ENCODE results near the gene SACS. TPM values are rescaled to one million over a fixed set of nuclear protein-coding genes. Genes with fewer than 3 reads are reported as not detected.
"Not testable (repeated sequence)": the region's sequence is repeated elsewhere in the genome, so short reads cannot be mapped to it uniquely, and the experiment has no call there.

SACS gene
- total RNA-seq, 2 donors from 2014 or later, result 32.6 to 61.2 TPM

DNA sequence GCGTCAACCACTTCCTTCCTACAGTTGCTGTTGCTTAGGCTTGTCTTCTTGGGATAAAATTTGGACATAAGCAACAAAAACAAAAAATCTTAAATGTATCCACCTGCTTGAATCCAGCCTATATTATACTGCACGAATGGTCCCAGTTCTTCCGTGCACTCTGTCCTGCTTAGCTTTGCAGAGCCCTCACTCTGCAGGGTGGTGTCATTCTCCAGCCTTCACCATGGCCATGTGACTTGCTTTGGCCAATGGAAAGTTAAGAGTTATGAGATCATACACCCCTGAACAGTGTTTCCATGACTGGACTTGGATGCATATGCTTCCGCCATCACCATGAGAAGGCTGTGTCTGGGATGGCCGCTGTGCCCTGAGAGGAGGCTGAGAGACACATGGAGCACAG is 27.4 kb upstream of the SACS start:
- intact Hi-C loops (cut with DNase I), result loop anchor here in 1 of 2 donors (5.0 kb wide), 1 partner anchor 726 kb away; no protein-coding TSS in a partner anchor
- DNase-seq (ENCODE audit: low spot score), result no peak

DNA sequence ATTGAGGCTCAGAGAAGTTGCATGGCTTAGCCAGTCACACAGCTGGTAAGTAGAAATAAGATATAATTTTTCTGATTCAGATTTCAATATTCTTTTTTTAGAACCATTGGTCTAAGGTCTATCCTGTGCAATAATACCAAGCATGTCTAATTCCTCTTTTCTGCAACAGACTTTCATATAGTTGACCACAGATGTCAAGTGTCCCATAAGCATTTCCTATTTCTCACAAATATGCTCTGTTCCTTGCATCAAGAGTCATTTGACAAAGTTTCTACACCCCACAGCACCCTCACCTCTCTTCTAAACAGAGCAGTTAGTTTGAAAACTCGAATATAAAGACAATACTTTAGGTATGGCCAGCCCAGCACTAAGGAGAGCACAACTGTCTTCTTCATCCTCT is 26.8 kb upstream of the SACS start:
- intact Hi-C loops (cut with DNase I), result loop anchor here in 1 of 2 donors (5.0 kb wide), 1 partner anchor 727 kb away; no protein-coding TSS in a partner anchor
- DNase-seq (ENCODE audit: low spot score), result no peak

DNA sequence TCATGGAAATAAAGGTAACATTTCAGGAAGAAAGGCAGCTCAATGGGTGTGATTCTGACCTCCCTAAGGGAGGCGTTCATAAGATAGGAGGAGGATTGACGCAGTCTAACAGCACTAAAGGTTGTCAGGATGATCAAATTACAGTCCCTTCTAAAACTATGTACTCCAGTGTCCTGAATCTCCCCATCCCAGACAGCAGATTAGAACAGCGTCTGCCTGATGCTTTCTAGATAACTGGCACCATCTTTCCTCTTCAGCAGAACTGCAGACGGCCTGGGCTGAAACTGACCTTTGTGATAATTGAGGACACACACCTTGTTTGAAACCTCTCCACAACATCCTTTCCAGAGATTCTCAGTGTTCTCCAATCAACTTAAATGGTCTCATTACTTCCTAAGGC is 25.5 kb upstream of the SACS start:
- DNase-seq (ENCODE audit: low spot score), result no peak
- intact Hi-C loops (cut with DNase I), result no loop called here

DNA sequence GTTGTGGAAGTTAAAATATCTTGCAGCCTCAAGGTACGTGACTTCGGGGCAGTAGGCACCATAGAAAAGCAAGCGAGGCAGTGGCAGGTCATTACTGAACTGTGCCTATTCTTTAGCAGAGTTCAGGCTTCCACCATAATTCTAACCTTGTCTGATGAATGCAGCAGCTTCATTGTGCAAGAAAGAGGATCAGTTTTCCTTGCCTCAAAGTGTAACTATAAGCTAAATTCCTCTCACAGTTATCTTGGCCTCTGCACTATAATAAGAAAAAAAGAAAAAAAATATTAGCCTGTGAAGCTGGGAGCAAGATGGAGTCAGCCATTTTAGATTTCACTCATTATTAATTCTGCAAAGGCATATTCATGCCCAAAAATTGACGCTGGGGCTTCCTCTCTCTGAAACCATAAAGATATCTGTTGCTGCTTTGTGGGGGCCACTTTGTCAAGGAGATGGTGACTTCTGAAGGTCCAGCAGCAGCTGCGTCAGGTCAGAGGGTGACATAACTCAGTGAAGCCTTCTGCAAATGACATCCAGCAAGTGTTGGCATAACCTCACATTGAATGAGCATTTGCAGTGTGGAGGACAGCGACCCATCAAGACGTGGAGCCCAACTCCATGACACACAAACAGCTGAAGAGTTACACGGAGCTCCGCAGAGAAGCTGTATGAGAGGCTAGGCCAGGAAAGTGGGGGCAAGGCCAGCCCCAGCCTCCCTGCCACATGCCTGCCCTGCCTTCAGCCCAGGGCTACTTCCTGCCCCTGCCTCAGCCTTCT is 23.1 kb upstream of the SACS start:
- intact Hi-C loops (cut with DNase I), result no loop called here
- DNase-seq (ENCODE audit: low spot score), result no peak

DNA sequence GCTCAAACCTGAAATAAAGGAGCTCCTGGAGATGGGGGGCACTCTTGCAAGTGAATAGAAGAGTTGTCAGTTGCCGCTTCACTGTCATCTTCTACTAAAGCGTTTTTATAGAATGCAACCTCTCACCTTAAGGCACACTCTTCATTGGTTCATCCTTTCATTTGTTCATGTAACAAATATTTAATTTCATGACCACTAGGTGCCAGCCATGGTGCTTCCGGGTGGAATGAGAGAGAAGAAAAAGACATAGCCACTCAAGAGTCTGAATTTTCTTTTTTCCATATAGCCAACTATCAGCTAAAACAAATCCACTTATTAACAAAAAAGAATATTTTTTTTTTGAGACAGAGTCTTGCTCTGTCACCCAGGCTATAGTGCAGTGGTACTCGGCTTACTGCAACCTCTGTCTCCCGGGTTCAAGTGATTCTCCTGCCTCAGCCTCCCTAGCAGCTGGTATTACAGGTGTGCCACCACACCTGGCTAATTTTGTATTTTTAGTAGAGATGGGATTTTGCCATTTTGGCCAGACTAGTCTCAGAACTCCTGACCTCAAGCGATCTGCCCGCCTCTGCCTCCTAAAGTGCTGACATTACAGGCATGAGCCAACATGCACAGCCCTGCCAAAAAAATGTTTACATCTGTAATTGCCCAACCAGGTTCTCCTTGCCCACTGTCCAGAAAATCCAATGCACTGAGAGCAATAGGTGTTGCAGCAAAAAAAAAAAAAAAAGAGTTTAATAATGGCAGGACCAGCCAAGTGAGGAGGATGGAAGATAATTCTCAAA is 22.1 kb upstream of the SACS start:
- intact Hi-C loops (cut with DNase I), result no loop called here
- DNase-seq (ENCODE audit: low spot score), result no peak

DNA sequence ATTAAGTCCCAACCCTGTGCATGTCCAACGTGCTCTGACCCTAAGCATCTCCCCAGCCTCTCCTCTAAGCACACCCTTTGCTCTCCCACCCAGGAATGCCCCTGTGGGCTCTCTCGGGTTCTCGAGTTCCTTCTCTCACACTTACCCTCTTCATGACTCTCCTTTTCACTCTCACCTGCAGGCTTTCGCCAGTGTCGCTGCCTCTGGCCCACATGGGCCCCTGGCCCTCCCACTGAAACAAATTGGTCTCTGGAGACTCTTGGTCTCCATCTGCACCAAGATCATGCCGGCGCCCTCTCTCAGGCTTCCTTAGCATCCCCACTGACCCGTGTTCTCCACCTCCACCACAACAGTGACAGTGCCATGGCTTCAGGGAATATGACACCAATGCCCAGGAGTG is 19.6 kb upstream of the SACS start:
- intact Hi-C loops (cut with DNase I), result no loop called here
- no peak for DNase-seq (ENCODE audit: low spot score)

DNA sequence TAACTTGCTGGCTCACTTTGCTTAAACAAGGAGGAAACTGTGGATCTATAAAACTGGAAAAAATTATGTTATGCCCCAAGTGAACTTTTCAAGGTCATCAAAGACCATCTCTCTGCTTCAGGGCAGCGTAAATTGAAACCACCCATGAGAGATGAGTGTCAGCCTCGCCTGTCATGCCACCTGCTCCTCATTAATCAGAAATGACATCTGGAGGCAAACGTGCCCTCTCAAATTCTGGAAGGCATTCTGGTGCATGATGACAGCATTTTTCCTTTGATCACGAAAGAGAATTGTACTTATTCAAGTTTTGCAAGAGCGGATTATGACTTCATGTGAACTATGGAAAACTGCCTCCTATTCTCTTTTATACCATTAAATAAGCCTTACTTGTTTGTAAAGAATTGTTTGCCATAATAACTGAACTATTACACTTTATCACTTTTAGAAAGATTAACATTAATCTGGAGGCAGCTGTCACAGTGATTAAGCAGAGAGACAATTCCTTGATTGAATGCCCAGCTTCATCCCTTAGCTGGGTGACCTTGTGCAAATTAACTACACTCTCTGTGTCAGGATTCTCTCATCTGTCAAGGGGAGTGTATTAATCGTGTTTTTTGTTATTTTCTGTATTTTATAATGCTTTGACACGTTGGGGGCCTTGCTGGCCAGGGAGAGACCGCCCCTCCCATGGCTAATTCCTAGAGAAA is 17.0 kb upstream of the SACS start:
- intact Hi-C loops (cut with DNase I), result no loop called here
- DNase-seq (ENCODE audit: low spot score), result no peak

DNA sequence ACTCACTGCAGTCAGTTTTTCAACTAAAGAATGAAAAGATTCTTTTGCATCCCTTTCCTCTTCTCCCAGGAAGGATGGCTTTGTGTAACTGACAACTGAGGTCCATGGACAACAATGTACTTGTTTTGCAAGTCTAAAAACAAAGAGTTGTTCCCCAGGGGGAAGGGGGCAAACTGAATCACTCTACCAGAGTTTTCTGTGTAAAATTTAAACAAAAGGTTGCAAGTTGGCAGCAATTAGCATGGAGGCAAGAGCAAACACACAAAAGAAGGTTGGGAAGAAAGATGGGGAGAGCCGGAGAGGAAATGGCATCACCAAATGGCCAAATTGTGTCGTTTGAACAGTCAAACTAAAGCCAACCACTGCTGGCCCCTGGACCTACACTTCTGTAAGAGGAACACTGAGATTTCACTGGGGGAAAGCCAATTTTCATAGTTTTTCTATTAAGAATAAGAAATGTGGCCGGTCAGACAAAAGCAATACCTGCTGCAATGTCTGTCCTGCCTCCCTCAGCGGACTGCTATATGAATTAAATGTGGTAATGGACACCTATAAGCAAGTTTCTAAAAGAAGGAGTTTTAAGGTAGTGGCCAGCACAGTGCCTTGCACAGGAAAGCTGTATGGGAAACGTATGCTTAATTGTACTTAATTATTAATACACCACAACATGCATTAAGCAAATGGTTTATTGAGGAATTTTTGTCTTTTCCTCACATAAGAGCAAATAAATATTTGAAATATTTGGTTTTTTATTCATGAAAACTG is 16.1 kb upstream of the SACS start:
- intact Hi-C loops (cut with DNase I), result no loop called here
- no peak for DNase-seq (ENCODE audit: low spot score)

DNA sequence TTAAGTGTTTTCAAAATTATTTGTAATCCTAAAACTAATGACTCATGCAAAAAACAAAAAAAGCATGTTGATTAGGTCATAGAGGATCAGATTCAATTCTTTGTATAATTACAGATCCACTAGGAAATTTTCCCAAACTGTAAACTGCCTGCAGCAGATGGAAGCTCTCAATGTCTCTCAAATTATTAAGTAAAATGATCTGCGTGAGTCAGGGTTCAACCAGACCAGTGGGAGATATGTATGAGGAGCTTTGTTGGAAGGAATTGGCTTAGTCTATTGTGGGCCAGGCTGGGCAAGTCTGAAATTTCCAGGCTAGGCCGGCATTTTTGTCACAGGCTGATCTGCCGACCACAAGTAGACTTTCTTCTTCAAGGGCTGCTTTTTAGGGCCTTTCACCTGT is 14.4 kb upstream of the SACS start:
- DNase-seq (ENCODE audit: low spot score), result no peak
- intact Hi-C loops (cut with DNase I), result no loop called here

DNA sequence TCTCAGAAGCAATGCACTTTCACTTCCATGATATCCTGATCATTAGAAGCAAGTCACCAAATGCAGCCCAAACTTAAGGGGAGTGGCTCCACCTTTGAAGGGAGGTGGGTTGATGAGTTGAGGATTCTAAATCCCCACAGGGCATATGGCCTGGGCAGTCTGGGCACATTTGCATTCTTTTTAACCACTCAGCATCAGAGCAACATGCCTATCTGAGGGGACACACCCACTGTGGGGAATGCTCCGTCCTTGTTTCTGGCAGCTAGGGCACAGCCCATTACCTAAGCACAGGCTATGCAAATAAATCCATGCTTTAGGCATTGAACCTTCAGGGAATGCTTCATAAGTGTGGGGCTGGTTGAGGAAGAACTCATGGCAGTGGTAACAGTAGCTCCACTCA is 12.3 kb upstream of the SACS start:
- intact Hi-C loops (cut with DNase I), result no loop called here
- DNase-seq (ENCODE audit: low spot score), result no peak

DNA sequence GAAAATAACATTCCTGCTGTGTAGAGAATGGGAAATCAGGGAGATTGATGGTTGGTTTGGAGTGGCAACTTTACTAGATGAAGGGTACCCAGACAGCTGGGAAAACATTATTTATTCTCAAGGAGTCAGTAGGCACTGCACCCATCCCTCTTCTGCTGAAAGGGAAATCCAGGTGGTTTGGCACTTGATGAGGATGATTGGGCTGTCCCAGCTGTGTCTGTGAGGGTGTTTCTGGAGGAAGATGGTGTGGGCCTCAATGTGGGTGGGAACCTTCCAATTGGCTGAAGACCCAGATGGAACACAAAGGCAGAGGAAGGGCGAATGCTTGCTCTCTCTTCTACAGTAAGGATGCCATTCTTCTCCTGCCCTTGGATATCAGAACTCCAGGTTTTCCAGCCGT is 10.4 kb upstream of the SACS start:
- DNase-seq (ENCODE audit: low spot score), result no peak
- intact Hi-C loops (cut with DNase I), result no loop called here

DNA sequence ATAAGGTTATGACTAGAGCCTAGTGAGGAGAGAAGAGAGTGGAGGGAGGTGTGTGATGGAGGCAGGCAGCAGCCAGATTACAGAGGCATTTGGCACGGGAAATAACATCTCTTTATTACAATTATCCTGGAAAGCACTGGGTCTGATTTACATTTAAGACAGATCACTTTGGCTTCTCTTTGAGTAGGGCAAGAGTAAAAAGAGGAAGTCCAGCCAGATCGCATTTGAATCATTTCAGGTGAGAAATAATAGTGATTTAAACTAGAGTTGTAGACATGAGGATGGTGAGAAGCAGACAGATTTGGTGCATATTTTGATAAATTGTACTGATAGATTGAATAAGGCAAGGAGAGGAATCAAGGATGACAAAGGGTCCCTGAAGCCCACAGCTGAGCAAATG is 9.6 kb upstream of the SACS start:
- intact Hi-C loops (cut with DNase I), result no loop called here
- DNase-seq (ENCODE audit: low spot score), result no peak

DNA sequence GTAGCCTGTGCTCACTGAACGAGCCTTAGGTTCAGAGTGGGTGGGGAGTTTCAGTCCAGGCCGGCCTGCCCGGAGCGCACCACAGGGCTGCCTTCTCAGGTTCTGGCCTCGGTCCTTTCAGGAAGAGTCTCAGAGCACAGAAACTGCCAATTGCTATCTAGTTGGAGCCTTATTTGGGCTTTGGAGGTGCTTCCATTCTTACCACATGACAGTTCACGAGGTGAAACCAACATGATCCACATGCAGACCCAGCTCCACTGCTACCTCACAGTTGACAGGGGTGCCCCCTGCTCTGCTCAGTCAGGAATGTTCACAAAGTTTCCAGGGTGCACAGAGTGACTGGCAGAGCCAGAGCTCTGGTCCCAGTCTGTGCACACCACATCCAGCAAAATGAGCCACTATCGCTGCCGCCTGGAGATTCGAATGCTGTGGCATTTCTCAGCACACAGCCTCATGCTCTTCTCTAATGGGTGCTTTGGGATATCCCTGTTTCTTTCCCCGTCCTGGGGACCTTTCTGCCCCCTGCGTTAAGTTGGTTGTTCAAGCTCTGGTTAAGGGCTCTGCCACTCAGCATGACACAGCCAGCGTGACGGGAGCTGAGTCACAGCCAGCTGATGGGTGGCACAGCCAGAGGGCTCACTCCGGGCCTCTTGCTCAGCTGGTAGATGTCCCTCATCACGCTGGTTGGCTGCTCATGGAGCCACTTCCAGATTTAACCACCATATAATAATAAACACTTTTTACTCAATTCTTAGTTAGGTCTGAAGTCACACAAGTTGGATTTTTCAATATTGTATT is 7.5 kb upstream of the SACS start:
- no peak for DNase-seq (ENCODE audit: low spot score)
- intact Hi-C loops (cut with DNase I), result no loop called here

DNA sequence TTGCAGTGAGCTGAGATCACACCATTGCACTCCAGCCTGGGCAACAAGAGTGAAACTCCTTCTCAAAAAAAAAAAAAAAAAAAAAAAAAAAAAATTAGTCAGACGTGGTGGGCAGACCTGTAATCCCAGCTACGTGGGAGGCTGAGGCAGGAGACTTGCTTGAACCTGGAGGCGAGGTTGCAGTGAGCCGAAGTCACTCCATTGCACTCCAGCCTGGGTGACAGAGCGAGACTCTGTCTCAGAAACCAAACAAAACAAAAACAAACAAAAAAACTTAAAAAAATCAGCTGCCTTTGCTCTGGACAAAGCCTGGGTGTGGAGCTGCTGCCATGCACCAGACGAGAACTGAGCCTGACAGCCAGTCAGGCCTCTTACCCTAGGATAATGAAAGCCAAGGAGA is 6.8 kb upstream of the SACS start:
- intact Hi-C loops (cut with DNase I); DNase-seq (ENCODE audit: low spot score): not testable (repeated sequence)

DNA sequence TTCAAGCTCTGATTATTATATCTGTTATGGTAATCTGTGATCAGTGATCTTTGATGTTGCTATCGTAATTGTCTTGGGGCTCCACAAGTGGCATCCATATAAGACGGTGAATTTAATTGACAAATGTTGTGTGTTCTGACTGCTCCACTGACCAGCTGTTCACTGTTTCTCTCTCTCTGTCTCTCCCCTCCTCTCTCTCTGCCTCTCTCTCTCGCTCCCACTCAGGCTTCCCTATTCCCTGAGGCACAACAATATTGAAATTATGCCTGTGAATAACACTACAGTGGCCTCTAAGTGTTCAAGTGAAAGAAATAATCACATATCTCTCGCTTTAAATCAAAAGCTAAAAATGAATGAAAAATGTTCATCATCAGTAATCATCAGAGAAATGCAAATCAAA is 4.4 kb upstream of the SACS start:
- intact Hi-C loops (cut with DNase I), result no loop called here
- no peak for DNase-seq (ENCODE audit: low spot score)

DNA sequence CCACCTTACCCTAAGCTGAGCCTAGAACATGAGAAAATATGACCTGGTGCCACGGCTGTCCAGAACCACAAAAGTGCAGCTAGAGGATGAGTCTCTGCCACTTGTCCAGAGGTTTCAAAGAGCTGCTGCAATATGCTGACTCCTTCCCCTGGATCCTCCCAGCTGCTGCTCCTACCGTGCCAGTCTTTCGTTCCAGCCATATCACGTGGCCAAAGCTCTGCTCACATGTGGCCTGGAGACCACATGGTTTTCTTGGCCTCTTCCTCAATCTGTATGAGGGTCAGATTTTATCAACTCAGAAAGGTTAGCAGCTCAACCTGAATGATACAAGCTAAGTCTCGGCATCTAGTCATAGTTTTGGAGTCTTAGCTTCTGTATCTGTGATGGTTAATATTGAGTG is 3.2 kb upstream of the SACS start:
- intact Hi-C loops (cut with DNase I), result no loop called here
- no peak for DNase-seq (ENCODE audit: low spot score)

DNA sequence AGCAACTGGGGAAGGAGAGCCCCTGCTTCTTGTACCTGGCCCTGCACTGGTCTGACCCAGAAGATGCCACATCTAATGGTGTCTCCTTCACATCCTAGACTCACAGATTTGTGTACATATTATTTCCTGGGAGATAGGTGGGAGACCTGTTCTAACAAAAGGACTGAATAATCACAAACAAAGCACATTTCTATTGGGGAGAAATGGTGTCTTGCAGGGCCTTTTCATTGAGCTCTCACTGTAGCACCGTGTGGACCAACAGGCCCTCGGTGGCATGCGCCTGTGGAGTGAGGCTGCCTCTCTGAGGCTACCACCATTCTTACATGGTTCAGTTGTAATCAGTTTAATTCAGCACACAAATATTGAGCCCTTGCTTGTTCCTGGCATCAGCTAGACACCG is 989 bp upstream of the SACS start:
- intact Hi-C loops (cut with DNase I), result no loop called here

DNA sequence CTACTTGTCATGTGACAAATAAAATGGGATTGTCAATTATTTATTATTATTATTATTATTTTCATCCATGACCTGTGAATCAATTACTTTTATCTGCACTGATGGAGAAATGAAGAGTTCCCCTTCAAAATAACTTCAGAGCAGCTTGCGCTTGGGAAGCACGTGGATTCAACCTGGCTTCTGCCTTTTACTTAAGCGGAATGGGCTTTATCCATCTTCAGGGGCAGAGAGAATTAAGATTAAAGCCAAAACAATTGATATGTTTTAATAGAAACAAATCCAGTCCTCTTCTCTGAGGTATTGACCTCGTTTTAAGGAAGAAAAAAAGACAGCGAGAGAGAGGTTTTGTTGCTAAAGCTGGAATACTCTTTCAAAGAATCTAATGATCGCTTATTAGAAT is 876 bp downstream of the SACS start:
- DNase-seq (ENCODE audit: low spot score), result no peak

More for the DNA sequence above, 989 bp upstream of the SACS start:
- DNase-seq (ENCODE audit: low spot score), result no peak

DNA sequence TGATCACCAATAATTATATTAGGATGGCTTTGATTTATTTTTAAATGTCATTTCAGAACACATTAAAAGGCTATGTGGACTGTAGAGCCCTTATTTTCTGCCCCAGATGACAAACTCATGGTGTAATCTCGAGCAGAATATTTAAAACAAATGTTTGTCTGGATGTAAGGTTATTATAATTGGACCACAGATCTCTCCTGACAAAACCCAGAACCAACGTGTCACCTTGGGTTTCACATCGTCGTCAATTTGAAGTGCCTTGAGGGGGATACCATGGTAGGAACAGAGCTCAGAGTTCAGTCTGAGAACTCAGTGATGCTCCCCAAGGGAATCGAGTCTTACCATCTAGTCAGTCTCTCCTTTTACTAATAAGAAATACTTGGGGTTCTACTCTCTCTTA is 2.8 kb downstream of the SACS start:
- intact Hi-C loops (cut with DNase I), result no loop called here

More for the DNA sequence above, 876 bp downstream of the SACS start:
- intact Hi-C loops (cut with DNase I), result no loop called here

More for the DNA sequence above, 2.8 kb downstream of the SACS start:
- DNase-seq (ENCODE audit: low spot score), result no peak
